Measurements from ENCODE around the gene DMBX1. TPM values are rescaled to one million over a fixed set of nuclear protein-coding genes. Genes with fewer than 3 reads are reported as not detected.

The DMBX1 gene
- not detected for polyA plus RNA-seq
- long read RNA-seq, donor 1: 0 reads
- long read RNA-seq, donor 2: 0 reads
- long read RNA-seq, donor 3: 0 reads
- long read RNA-seq, donor 4: 0 reads
- long read RNA-seq, donor 5: 0 reads
- long read RNA-seq, donor 6: 0 reads
- long read RNA-seq, donor 7: 0 reads
- long read RNA-seq, donor 8: 0 reads
- long read RNA-seq, donor 9: 0 reads
- long read RNA-seq, donor 10: 0 reads
- long read RNA-seq, donor 11: 0 reads

- Histone ChIP-seq H3K27me3 (ENCODE audit: control insufficient read depth, insufficient read depth, low read length) (peaks cover 99% of the 10 kb centered on the region), H3K4me1 (ENCODE audit: control insufficient read depth, insufficient read depth, low read length) (peaks cover 9% of the 10 kb centered on the region), H3K9me3 (ENCODE audit: control insufficient read depth, low read depth, low read length) (peaks cover 9% of the 10 kb centered on the region), H3K36me3 (ENCODE audit: control insufficient read depth, insufficient read depth, low read length) (no peaks in the 10 kb centered on the region), H3K4me3 (ENCODE audit: low read length) (no peak within 1 kb of the TSS), H3K27ac (ENCODE audit: low read length) (no peak within 1 kb of the TSS)
- WGBS (ENCODE audit: insufficient coverage, low lambda C conversion rate): 0% methylated on average over 3 of the region's 74 CpGs
- DNase-seq: peak in 1 of 2 donors; percentile 34
Measured at GRCh38 chr1:46489638-46490405, at the start of gene DMBX1. Gene DMBX1, plus strand, starts transcription at chr1:46489836. Its CDS starts 17,175 bp downstream, at chr1:46507011.

DNA sequence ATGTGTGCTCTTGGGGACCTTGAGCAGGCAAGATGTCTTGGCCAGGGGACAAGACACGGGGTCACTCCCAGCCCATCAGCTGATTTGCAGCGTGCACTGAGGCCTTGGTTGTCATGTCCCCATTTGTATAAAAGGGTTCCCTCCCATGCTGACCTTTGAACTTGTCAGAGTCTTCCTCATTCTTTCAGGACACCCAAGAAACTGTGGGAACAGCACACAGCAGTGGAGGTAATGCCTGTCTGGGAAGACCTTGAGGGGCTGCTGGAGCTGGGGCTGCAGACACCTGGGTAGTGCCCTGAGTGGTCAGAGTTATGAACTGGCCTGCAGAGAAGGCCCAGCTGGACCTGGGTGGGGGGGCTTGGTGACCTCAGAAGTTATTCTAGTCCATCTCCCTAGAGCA is 49.2 kb upstream of the DMBX1 start:
- H3K9me3 ChIP-seq (ENCODE audit: control insufficient read depth, low read depth, low read length): no peaks in the 10 kb centered on the region
- WGBS (ENCODE audit: insufficient coverage, low lambda C conversion rate): no CpG with 5 or more reads among the region's 2 CpGs
- no peak overlapping the region for H3K4me3 ChIP-seq (ENCODE audit: low read length)
- H3K36me3 ChIP-seq (ENCODE audit: control insufficient read depth, insufficient read depth, low read length): no peaks in the 10 kb centered on the region
- H3K27me3 ChIP-seq (ENCODE audit: control insufficient read depth, insufficient read depth, low read length): peaks cover 13% of the 10 kb centered on the region
- H3K27ac ChIP-seq (ENCODE audit: low read length): no peak overlapping the region
- no peak for DNase-seq
- H3K4me1 ChIP-seq (ENCODE audit: control insufficient read depth, insufficient read depth, low read length): peaks cover 8% of the 10 kb centered on the region

GRCh38 chr1:46442317-46443161 is 47.1 kb upstream of the DMBX1 start:
- H3K4me1 ChIP-seq (ENCODE audit: control insufficient read depth, insufficient read depth, low read length): peaks cover 12% of the 10 kb centered on the region
- WGBS (ENCODE audit: insufficient coverage, low lambda C conversion rate): no CpG with 5 or more reads among the region's 25 CpGs
- H3K9me3 ChIP-seq (ENCODE audit: control insufficient read depth, low read depth, low read length): no peaks in the 10 kb centered on the region
- peaks cover 29% of the 10 kb centered on the region for H3K27me3 ChIP-seq (ENCODE audit: control insufficient read depth, insufficient read depth, low read length)
- H3K4me3 ChIP-seq (ENCODE audit: low read length): peak overlapping the region; percentile 26
- no peaks in the 10 kb centered on the region for H3K36me3 ChIP-seq (ENCODE audit: control insufficient read depth, insufficient read depth, low read length)
- DNase-seq: peak; percentile 84 to 88
- peak overlapping the region; percentile 17 for H3K27ac ChIP-seq (ENCODE audit: low read length)

DNA sequence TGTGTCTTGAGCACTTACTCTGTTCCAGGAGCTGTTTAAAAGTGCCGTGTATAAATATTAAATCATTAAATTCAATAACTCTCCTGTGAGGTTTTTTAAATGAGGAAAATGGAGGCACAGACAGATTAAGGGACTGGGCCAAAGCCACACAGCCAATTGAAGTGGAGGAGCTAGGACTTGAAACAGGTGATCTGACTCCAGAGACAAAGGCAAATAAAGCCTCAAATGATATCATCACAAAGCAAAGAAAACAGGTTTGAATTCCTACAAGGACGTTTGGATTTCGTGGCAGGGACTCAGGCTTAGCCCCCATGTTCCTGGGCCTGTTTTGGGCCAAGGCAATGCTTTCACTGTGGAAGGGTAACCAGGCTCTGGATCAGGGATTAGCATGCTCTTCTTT is 45.2 kb upstream of the DMBX1 start:
- no peaks in the 10 kb centered on the region for H3K9me3 ChIP-seq (ENCODE audit: control insufficient read depth, low read depth, low read length)
- WGBS (ENCODE audit: insufficient coverage, low lambda C conversion rate): no CpG with 5 or more reads among the region's 3 CpGs
- H3K4me3 ChIP-seq (ENCODE audit: low read length): no peak overlapping the region
- H3K27me3 ChIP-seq (ENCODE audit: control insufficient read depth, insufficient read depth, low read length): peaks cover 48% of the 10 kb centered on the region
- no peaks in the 10 kb centered on the region for H3K36me3 ChIP-seq (ENCODE audit: control insufficient read depth, insufficient read depth, low read length)
- peaks cover 18% of the 10 kb centered on the region for H3K4me1 ChIP-seq (ENCODE audit: control insufficient read depth, insufficient read depth, low read length)
- no peak overlapping the region for H3K27ac ChIP-seq (ENCODE audit: low read length)
- DNase-seq: no peak

DNA sequence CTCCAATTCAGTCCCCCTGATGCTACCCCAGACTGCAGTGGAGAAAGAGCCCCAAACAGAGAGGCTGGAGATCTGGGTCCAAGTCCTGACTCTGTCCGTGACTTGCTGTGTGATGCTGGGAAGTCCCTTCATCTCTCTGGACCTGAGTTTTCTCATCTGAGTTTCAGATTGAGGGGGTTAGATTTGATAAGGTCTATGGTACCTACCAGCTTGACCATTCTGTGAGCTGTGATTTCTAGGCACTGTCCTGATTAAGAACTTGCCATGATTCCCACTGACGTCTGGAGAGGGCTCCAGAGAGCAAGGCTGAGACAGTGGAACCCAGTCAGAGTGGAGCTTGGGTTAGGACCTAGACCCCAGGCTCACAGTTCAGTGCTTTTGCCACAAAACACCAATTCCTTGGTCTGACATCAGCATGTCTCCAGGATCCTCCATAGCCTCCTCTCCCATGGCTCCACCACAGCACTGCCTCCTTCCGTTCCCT is 43.8 kb upstream of the DMBX1 start:
- no peak for DNase-seq
- peaks cover 59% of the 10 kb centered on the region for H3K27me3 ChIP-seq (ENCODE audit: control insufficient read depth, insufficient read depth, low read length)
- H3K9me3 ChIP-seq (ENCODE audit: control insufficient read depth, low read depth, low read length): no peaks in the 10 kb centered on the region
- H3K4me1 ChIP-seq (ENCODE audit: control insufficient read depth, insufficient read depth, low read length): peaks cover 18% of the 10 kb centered on the region
- no peak overlapping the region for H3K27ac ChIP-seq (ENCODE audit: low read length)
- H3K36me3 ChIP-seq (ENCODE audit: control insufficient read depth, insufficient read depth, low read length): no peaks in the 10 kb centered on the region
- WGBS (ENCODE audit: insufficient coverage, low lambda C conversion rate): 33% methylated on average over 1 of the region's 3 CpGs
- no peak overlapping the region for H3K4me3 ChIP-seq (ENCODE audit: low read length)

- no CpG with 5 or more reads among the region's 15 CpGs for WGBS (ENCODE audit: insufficient coverage, low lambda C conversion rate)
- Histone ChIP-seq H3K36me3 (ENCODE audit: control insufficient read depth, insufficient read depth, low read length) (no peaks in the 10 kb centered on the region), H3K4me1 (ENCODE audit: control insufficient read depth, insufficient read depth, low read length) (peaks cover 18% of the 10 kb centered on the region), H3K27ac (ENCODE audit: low read length) (no peak overlapping the region), H3K9me3 (ENCODE audit: control insufficient read depth, low read depth, low read length) (no peaks in the 10 kb centered on the region), H3K27me3 (ENCODE audit: control insufficient read depth, insufficient read depth, low read length) (peaks cover 69% of the 10 kb centered on the region), H3K4me3 (ENCODE audit: low read length) (no peak overlapping the region)
- DNase-seq: peak; percentile 70 to 79
Measured at GRCh38 chr1:46446646-46447498, 42.8 kb upstream of the DMBX1 start.

GRCh38 chr1:46447499-46448108 is 42.0 kb upstream of the DMBX1 start:
- no CpG with 5 or more reads among the region's 14 CpGs for WGBS (ENCODE audit: insufficient coverage, low lambda C conversion rate)

DNA sequence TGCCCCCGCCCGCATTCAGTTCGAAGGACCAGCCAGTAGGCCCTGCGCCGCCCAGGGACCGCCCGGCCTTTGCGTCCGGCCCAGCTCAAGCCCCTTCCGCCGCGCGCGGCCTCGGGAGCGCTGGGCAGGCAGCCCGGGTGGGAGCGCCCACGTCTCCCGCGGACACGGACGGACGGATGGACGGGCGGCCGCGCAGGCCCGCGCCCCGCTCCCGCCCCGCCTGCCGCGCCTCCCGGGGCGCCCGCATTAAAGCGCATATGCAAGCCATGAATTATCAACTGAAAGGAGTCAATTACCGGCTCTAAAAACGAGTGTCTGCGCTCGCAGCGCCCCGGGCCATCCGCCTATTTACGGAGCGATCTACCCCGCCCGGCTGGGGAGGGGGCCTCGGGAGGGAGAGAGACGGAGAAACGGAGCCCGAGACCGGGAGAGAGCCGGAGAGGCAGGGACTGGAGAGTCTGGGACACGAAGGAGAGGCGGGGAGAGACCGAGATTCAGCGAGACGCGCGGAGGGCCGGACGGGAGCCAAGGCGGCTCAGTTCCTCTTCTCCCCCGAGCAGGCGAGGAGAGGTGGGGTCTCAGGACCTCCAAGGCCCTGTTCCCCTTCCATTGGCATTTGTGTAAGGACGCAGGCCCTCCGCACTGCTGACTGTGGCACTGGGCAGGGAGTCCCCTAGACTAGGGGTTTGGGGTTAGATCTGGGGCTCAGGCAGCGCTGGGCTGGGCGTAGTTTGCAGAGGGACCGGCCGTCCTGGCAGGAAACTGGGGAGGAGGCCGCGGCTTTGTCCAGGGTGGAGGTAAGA is 41.3 kb upstream of the DMBX1 start:
- DNase-seq: peak in 1 of 2 donors; percentile 14
- peaks cover 82% of the 10 kb centered on the region for H3K27me3 ChIP-seq (ENCODE audit: control insufficient read depth, insufficient read depth, low read length)

More at GRCh38 chr1:46447499-46448108, 42.0 kb upstream of the DMBX1 start:
- DNase-seq: no peak
- H3K27me3 ChIP-seq (ENCODE audit: control insufficient read depth, insufficient read depth, low read length): peaks cover 75% of the 10 kb centered on the region
- H3K4me3 ChIP-seq (ENCODE audit: low read length): no peak overlapping the region
- H3K36me3 ChIP-seq (ENCODE audit: control insufficient read depth, insufficient read depth, low read length): no peaks in the 10 kb centered on the region
- no peaks in the 10 kb centered on the region for H3K9me3 ChIP-seq (ENCODE audit: control insufficient read depth, low read depth, low read length)
- no peak overlapping the region for H3K27ac ChIP-seq (ENCODE audit: low read length)
- peaks cover 15% of the 10 kb centered on the region for H3K4me1 ChIP-seq (ENCODE audit: control insufficient read depth, insufficient read depth, low read length)

More for the DNA sequence above, 41.3 kb upstream of the DMBX1 start:
- Histone ChIP-seq H3K4me3 (ENCODE audit: low read length) (peak overlapping the region; percentile 13), H3K36me3 (ENCODE audit: control insufficient read depth, insufficient read depth, low read length) (no peaks in the 10 kb centered on the region), H3K9me3 (ENCODE audit: control insufficient read depth, low read depth, low read length) (no peaks in the 10 kb centered on the region), H3K27ac (ENCODE audit: low read length) (no peak overlapping the region), H3K4me1 (ENCODE audit: control insufficient read depth, insufficient read depth, low read length) (peaks cover 11% of the 10 kb centered on the region)
- no CpG with 5 or more reads among the region's 76 CpGs for WGBS (ENCODE audit: insufficient coverage, low lambda C conversion rate)
